Measurements from ENCODE around the gene PUS7. TPM values are rescaled to one million over a fixed set of nuclear protein-coding genes. Genes with fewer than 3 reads are reported as not detected.
"Not testable (repeated sequence)": the region's sequence is repeated elsewhere in the genome, so short reads cannot be mapped to it uniquely, and the experiment has no call there.

Gene PUS7
- total RNA-seq, 1 experiment from 2014 or later: 39.0 TPM

GRCh38 chr7:105426606-105427146 is 95.4 kb downstream of the PUS7 start (continued):
- no peak for TF ChIP-seq CTCF (IDR thresholded peaks at IDR 0.05 in 2 of 3, conservative IDR thresholded peaks at IDR 0.05 in 1 of 3; ENCODE audit: borderline replicate concordance in 1 of 3, insufficient read depth in 1 of 3, low read depth in 2 of 3, low read length in 2 of 3)
- TF ChIP-seq POLR2A (IDR thresholded peaks at IDR 0.05; ENCODE audit: borderline replicate concordance, extremely low read depth, insufficient read depth, insufficient read length): no peak

- CTCF ChIA-PET: interaction anchor here (0.6 kb wide), 1 partner anchor 528 kb away, joined by 4 read pairs; no protein-coding TSS in a partner anchor
- Histone ChIP-seq H3K9me3 (ENCODE audit: control insufficient read depth in 1 of 2, insufficient read depth in 1 of 2, low read depth in 1 of 2, low read length in 2 of 2) (no peaks in the 10 kb centered on the region), H3K27ac (ENCODE audit: low read depth, low read length) (no peak overlapping the region), H4K20me1 (ENCODE audit: insufficient read depth) (no peaks in the 10 kb centered on the region), H3K79me2 (ENCODE audit: insufficient read depth, low read length) (no peaks in the 10 kb centered on the region), H2AFZ (ENCODE audit: low read depth, low read length, poor library complexity, severe bottlenecking) (no peak overlapping the region), H3K4me3 (replicated peaks in 1 of 2; ENCODE audit: low read depth in 1 of 2, low read length in 2 of 2) (no peak overlapping the region), H3K4me1 (ENCODE audit: control insufficient read depth in 1 of 2, insufficient read depth in 2 of 2, low read length in 2 of 2) (no peaks in the 10 kb centered on the region), H3K36me3 (ENCODE audit: control insufficient read depth in 1 of 2, insufficient read depth in 2 of 2, low read length in 2 of 2) (no peaks in the 10 kb centered on the region), H3K9me2 (ENCODE audit: insufficient read depth) (no peaks in the 10 kb centered on the region), H3K4me2 (ENCODE audit: low read length) (no peak overlapping the region), H3K27me3 (ENCODE audit: insufficient read depth, low read length) (no peaks in the 10 kb centered on the region), H3K9ac (ENCODE audit: low read length) (no peak overlapping the region)
- intact Hi-C loops (cut with micrococcal nuclease): no loop called here
- POLR2A ChIA-PET: no interaction called here
- DNase-seq (ENCODE audit: low read depth, low spot score) (no peak), ATAC-seq (no peak)
- RAD21 ChIA-PET (ENCODE audit: low non-redundant PET in 1 of 2, low total read pairs in 2 of 2, uncharacterized antibody in 2 of 2, unreplicated experiment in 2 of 2): no interaction called here
- no TSS peak for BruUV-seq (replicated peaks)
- TF ChIP-seq CBX3 (IDR thresholded peaks at IDR 0.05; ENCODE audit: low read depth): no peak
- no peak for TF ChIP-seq ZFX (IDR thresholded peaks at IDR 0.05)
Measured at GRCh38 chr7:105423987-105424386, 98.1 kb downstream of the PUS7 start.

- H3K9ac ChIP-seq (ENCODE audit: low read length): no peak overlapping the region
- no peaks in the 10 kb centered on the region for H4K20me1 ChIP-seq (ENCODE audit: insufficient read depth)
- H3K27ac ChIP-seq (ENCODE audit: low read depth, low read length): no peak overlapping the region
- no peaks in the 10 kb centered on the region for H3K27me3 ChIP-seq (ENCODE audit: insufficient read depth, low read length)
- intact Hi-C loops (cut with micrococcal nuclease): no loop called here
- no peak overlapping the region for H3K4me2 ChIP-seq (ENCODE audit: low read length)
- no peaks in the 10 kb centered on the region for H3K9me3 ChIP-seq (ENCODE audit: control insufficient read depth in 1 of 2, insufficient read depth in 1 of 2, low read depth in 1 of 2, low read length in 2 of 2)
- ChIA-PET POLR2A (no interaction called here), RAD21 (ENCODE audit: low non-redundant PET in 1 of 2, low total read pairs in 2 of 2, uncharacterized antibody in 2 of 2, unreplicated experiment in 2 of 2) (no interaction called here), CTCF (no interaction called here)
- DNase-seq (ENCODE audit: low read depth, low spot score): no peak
- no peak overlapping the region for H2AFZ ChIP-seq (ENCODE audit: low read depth, low read length, poor library complexity, severe bottlenecking)
- no peaks in the 10 kb centered on the region for H3K36me3 ChIP-seq (ENCODE audit: control insufficient read depth in 1 of 2, insufficient read depth in 2 of 2, low read length in 2 of 2)
- TF ChIP-seq RAD21 (IDR thresholded peaks at IDR 0.05; ENCODE audit: low read depth) (no peak), REST (IDR thresholded peaks at IDR 0.05; ENCODE audit: low read depth) (peak; percentile 49)
- no peaks in the 10 kb centered on the region for H3K9me2 ChIP-seq (ENCODE audit: insufficient read depth)
- no peak overlapping the region for H3K4me3 ChIP-seq (replicated peaks in 1 of 2; ENCODE audit: low read depth in 1 of 2, low read length in 2 of 2)
- BruUV-seq (replicated peaks): no TSS peak
- no peaks in the 10 kb centered on the region for H3K4me1 ChIP-seq (ENCODE audit: control insufficient read depth in 1 of 2, insufficient read depth in 2 of 2, low read length in 2 of 2)
- no peaks in the 10 kb centered on the region for H3K79me2 ChIP-seq (ENCODE audit: insufficient read depth, low read length)
- no peak for ATAC-seq
Measured at GRCh38 chr7:105413887-105414437, 108.1 kb downstream of the PUS7 start.

- H3K79me2 ChIP-seq (ENCODE audit: insufficient read depth, low read length); H3K9me2 ChIP-seq (ENCODE audit: insufficient read depth); H3K9ac ChIP-seq (ENCODE audit: low read length); POLR2A ChIA-PET; BruUV-seq (replicated peaks); ATAC-seq; H2AFZ ChIP-seq (ENCODE audit: low read depth, low read length, poor library complexity, severe bottlenecking); H3K9me3 ChIP-seq (ENCODE audit: control insufficient read depth in 1 of 2, insufficient read depth in 1 of 2, low read depth in 1 of 2, low read length in 2 of 2); H3K36me3 ChIP-seq (ENCODE audit: control insufficient read depth in 1 of 2, insufficient read depth in 2 of 2, low read length in 2 of 2); H3K4me2 ChIP-seq (ENCODE audit: low read length); H3K27me3 ChIP-seq (ENCODE audit: insufficient read depth, low read length); H4K20me1 ChIP-seq (ENCODE audit: insufficient read depth); DNase-seq (ENCODE audit: low read depth, low spot score); RAD21 ChIA-PET (ENCODE audit: low non-redundant PET in 1 of 2, low total read pairs in 2 of 2, uncharacterized antibody in 2 of 2, unreplicated experiment in 2 of 2); H3K4me1 ChIP-seq (ENCODE audit: control insufficient read depth in 1 of 2, insufficient read depth in 2 of 2, low read length in 2 of 2); CTCF ChIA-PET; intact Hi-C loops (cut with micrococcal nuclease); H3K27ac ChIP-seq (ENCODE audit: low read depth, low read length); H3K4me3 ChIP-seq (replicated peaks in 1 of 2; ENCODE audit: low read depth in 1 of 2, low read length in 2 of 2): not testable (repeated sequence)
Measured at GRCh38 chr7:105410774-105411173, 111.3 kb downstream of the PUS7 start.

Data from HCT116 (cell line).